Gastroesophageal sphincter (tissue), 3 donors: ENCODE measurements around the gene FIGN.

ENCODE experiments used
- EP300 ChIP-seq: sonication (generic); formaldehyde crosslinking; IDR thresholded peaks from one replicate; pipeline ENCODE4 v1.6.1; 2017; ENCODE audit warnings: antibody characterized with exemption, mild to moderate bottlenecking
- POLR2A ChIP-seq, 2 donors: fragments of 450-650 bp; IDR thresholded peaks; one replicate each; pipeline ENCODE4 v1.6.1; 2017; ENCODE audit warnings: antibody characterized with exemption in 2 of 2, mild to moderate bottlenecking in 2 of 2, moderate library complexity in 1 of 2
- POLR2AphosphoS5 ChIP-seq: sonication (generic); formaldehyde crosslinking; IDR thresholded peaks from one replicate; pipeline ENCODE4 v1.6.1; 2017; ENCODE audit warnings: antibody characterized with exemption
- TF ChIP-seq, protein P1 (sequence below), 4 experiments: fragments of 200-600 bp in 2 of 4; fragments of 450-650 bp in 2 of 4; sonication (generic) in 1 of 4; IDR thresholded peaks; one replicate each; pipeline ENCODE4 v1.5.1; 2017 to 2019; ENCODE audit warnings: antibody characterized with exemption in 4 of 4, mild to moderate bottlenecking in 2 of 4, moderate library complexity in 2 of 4

DNA sequence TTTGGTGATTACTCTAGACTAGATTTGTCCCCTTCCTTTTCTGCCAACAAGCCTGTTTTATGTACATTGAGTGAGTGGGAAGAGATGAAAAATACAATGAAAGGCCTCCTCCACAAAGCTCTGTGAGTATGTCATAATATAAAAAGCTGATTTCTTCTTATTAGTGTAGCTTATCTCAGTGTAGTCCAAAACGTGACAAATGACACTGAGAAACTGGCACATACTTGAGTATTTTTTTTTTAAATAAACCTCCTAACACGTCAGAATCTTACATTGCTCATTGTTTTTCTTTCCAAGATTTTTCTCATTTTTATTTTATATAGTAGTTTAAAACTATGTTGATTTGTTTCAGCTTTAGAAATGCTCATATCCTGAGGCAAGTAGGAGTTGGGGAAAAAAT lies 17.9 kb upstream of the FIGN start:
- TF ChIP-seq, protein P1, sequence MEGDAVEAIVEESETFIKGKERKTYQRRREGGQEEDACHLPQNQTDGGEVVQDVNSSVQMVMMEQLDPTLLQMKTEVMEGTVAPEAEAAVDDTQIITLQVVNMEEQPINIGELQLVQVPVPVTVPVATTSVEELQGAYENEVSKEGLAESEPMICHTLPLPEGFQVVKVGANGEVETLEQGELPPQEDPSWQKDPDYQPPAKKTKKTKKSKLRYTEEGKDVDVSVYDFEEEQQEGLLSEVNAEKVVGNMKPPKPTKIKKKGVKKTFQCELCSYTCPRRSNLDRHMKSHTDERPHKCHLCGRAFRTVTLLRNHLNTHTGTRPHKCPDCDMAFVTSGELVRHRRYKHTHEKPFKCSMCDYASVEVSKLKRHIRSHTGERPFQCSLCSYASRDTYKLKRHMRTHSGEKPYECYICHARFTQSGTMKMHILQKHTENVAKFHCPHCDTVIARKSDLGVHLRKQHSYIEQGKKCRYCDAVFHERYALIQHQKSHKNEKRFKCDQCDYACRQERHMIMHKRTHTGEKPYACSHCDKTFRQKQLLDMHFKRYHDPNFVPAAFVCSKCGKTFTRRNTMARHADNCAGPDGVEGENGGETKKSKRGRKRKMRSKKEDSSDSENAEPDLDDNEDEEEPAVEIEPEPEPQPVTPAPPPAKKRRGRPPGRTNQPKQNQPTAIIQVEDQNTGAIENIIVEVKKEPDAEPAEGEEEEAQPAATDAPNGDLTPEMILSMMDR (IDR thresholded peaks at IDR 0.05) = no peak
- no peak for TF ChIP-seq POLR2A (IDR thresholded peaks at IDR 0.05)
- TF ChIP-seq EP300 = no peak
- no peak for TF ChIP-seq POLR2AphosphoS5
